Thoracic aorta (tissue), 2 donors: Measurements from ENCODE around the gene ZC2HC1C. TPM values are rescaled to one million over a fixed set of nuclear protein-coding genes. Genes with fewer than 3 reads are reported as not detected.

Source experiments
- ATAC-seq: fragments of 150-250 bp; one replicate; pipeline ENCODE4 v1.8.0; 2017; ENCODE audit warnings: low read depth; ENCODE audit not compliant: insufficient number of reproducible peaks, low FRiP score
- DNase-seq: peaks from one replicate; pipeline ENCODE4 v3.0.0-alpha.2; 2020; ENCODE audit warnings: low spot score
- H3K27ac ChIP-seq, 2 donors: fragments of 200-600 bp; sonication (generic); 1 replicate in 1 of 2; 2 replicates in 1 of 2; pipeline ENCODE4 v1.5.1; 2016; ENCODE audit warnings: mild to moderate bottlenecking in 2 of 2, moderate library complexity in 2 of 2
- H3K27me3 ChIP-seq: fragments of 200-600 bp; sonication (generic); replicated peaks from 2 replicates; pipeline ENCODE4 v1.6.0; 2016; ENCODE audit warnings: mild to moderate bottlenecking; ENCODE audit not compliant: insufficient read depth
- H3K36me3 ChIP-seq: fragments of 200-600 bp; sonication (generic); one replicate; pipeline ENCODE4 v1.5.1; 2016
- H3K4me1 ChIP-seq, 2 donors: fragments of 200-600 bp; sonication (generic); 1 replicate in 1 of 2; 2 replicates in 1 of 2; pipeline versions ENCODE4 v1.5.1 to v1.6.0; 2016; ENCODE audit warnings: low read depth in 2 of 2, mild to moderate bottlenecking in 1 of 2; ENCODE audit not compliant: control insufficient read depth in 1 of 2
- H3K4me3 ChIP-seq: fragments of 200-600 bp; sonication (generic); 2 replicates; pipeline ENCODE4 v1.5.1; 2016; ENCODE audit warnings: mild to moderate bottlenecking
- H3K9me3 ChIP-seq: fragments of 200-600 bp; sonication (generic); 2 replicates; pipeline ENCODE4 v1.5.1; 2016
- CTCF ChIP-seq: fragments of 200-600 bp; sonication (generic); IDR thresholded peaks from one replicate; pipeline ENCODE4 v1.5.1; 2019; ENCODE audit warnings: antibody characterized with exemption
- total RNA-seq, 2 donors: library from RNA; depleted of rRNA; stranded (reverse); fragments of >200 nt; gene quantifications; one replicate each; pipeline versions ENCODE4 v1.1.0 to v1.2.3, GENCODE V29; 2016

Gene ZC2HC1C
- total RNA-seq, 2 donors from 2014 or later = 0.27 to 1.1 TPM

- no peak for ATAC-seq
Measured at GRCh38 chr14:75051556-75051899, 17.9 kb upstream of the ZC2HC1C start.

DNA sequence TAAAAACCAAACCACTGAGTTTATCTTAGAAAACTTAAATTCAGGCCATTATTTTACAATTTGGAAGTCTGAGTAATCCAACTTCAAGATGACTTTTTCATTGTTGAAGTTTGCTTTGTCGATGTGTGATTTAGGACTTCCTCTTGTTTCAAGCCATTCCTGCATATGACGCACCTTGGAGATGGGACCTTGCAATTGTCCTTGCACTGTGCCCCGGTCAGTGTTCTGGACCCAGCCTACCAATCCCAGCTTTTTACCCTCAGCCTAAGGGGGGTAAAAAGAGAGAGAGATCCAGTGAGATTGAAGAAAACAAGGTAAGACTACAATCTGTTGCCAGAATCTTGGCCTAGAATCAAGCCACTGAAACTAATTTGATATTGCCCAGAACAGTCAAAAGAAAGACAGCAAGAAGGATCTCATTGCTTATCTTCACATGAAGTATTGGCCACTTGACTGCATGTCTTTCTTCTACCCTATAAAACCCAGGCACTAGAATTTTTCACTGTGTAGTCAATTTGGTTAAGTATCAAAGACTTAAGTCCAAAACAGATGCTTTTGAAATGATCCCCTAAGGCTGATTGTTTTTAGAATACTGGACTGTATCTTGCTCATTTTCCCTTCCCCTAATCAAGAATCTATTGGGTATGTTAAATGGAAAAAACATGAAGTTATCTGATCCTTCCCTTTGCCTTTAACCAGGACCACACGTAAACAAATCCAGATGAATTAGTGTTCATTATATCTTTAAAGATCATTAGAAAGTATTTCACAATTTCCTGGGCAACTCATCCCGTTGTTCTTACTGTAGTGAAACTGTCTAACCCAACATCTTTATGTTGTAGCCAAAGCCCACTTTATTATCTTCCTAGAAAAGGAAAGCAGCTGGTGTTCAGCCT, 15.8 kb upstream of the ZC2HC1C start:
- peaks cover 12 to 24% of the 10 kb centered on the region in 2 donors for H3K4me1 ChIP-seq
- no peak for TF ChIP-seq CTCF
- no peak for ATAC-seq
- DNase-seq = no peak
- no peaks in the 10 kb centered on the region for H3K36me3 ChIP-seq
- H3K4me3 ChIP-seq = no peak overlapping the region
- no peak overlapping the region for H3K27ac ChIP-seq
- H3K9me3 ChIP-seq = no peaks in the 10 kb centered on the region
- H3K27me3 ChIP-seq = no peaks in the 10 kb centered on the region

More at GRCh38 chr14:75051556-75051899, 17.9 kb upstream of the ZC2HC1C start:
- Histone ChIP-seq H3K4me3 (peak overlapping the region; percentile 84), H3K36me3 (no peaks in the 10 kb centered on the region), H3K27ac (peak overlapping the region; percentile 65 to 86), H3K9me3 (no peaks in the 10 kb centered on the region), H3K27me3 (no peaks in the 10 kb centered on the region), H3K4me1 (peaks cover 12 to 33% of the 10 kb centered on the region in 2 donors)
- no peak for DNase-seq
- TF ChIP-seq CTCF = no peak

DNA sequence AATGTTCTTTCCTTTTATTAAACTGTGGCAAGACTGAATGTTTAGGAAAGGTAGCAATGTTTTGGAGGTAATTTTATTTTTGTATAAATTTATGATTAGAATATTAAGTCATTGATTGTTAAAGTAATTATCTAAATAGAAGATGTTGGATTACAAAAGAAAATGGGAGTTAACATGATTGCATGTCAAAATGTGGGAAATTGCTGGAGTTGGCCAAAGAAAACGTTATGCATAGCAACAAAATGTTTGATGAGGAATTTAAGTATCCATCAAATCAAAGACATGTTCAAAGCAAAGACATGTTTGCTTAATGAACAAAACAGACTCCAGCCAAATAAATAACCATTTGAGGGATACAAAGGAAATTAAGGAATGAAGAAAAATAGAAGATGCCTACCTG, 15.0 kb upstream of the ZC2HC1C start:
- Histone ChIP-seq H3K36me3 (no peaks in the 10 kb centered on the region), H3K4me1 (peaks cover 10 to 16% of the 10 kb centered on the region in 2 donors), H3K9me3 (no peaks in the 10 kb centered on the region), H3K27ac (no peak overlapping the region), H3K27me3 (no peaks in the 10 kb centered on the region), H3K4me3 (no peak overlapping the region)
- DNase-seq (no peak), ATAC-seq (no peak)
- no peak for TF ChIP-seq CTCF

- no peak for DNase-seq
- no peak overlapping the region for H3K4me3 ChIP-seq
- H3K4me1 ChIP-seq = peaks cover 3 to 14% of the 10 kb centered on the region in 2 donors
- no peaks in the 10 kb centered on the region for H3K27me3 ChIP-seq
- H3K9me3 ChIP-seq = no peaks in the 10 kb centered on the region
- no peak for ATAC-seq
- no peak overlapping the region for H3K27ac ChIP-seq
- H3K36me3 ChIP-seq = no peaks in the 10 kb centered on the region
- no peak for TF ChIP-seq CTCF
Measured at GRCh38 chr14:75059642-75060041, 9.8 kb upstream of the ZC2HC1C start.

DNA sequence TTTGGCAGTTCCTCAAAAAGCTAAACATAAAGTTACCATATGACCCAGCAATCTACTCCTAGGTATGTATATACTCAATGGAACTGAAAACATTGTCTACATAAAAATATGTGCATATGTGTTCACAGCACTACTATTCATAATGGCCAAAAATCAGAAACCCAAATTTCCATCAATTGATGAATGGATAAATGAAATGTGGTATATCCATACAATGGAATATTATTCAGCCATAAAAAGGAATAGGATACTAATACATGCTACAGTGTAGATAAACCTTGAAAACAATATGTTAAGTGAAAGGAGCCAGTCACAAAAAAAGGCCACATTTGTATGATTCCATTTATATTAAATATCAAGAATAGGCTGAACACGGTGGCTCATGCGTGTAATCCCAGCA, 9.0 kb upstream of the ZC2HC1C start:
- no peaks in the 10 kb centered on the region for H3K9me3 ChIP-seq
- no peaks in the 10 kb centered on the region for H3K27me3 ChIP-seq
- no peak overlapping the region for H3K4me3 ChIP-seq
- peaks cover 3 to 14% of the 10 kb centered on the region in 2 donors for H3K4me1 ChIP-seq
- ATAC-seq (no peak), DNase-seq (no peak)
- TF ChIP-seq CTCF = no peak
- H3K27ac ChIP-seq = no peak overlapping the region
- H3K36me3 ChIP-seq = no peaks in the 10 kb centered on the region
